HEK293 (cell line): ENCODE measurements around the gene SPAST.
"Not testable (repeated sequence)": the region's sequence is repeated elsewhere in the genome, so short reads cannot be mapped to it uniquely, and the experiment has no call there.

Source experiments
- CTCF ChIA-PET: fragments of 350-600 bp; formaldehyde crosslinking; extraction: SDS; loops from one replicate; lab custom pipeline; 2021; ENCODE audit warnings: antibody characterized with exemption; lab: Yijun Ruan, JAX
- POLR2A ChIA-PET: fragments of 300-600 bp; formaldehyde crosslinking; extraction: SDS; loops from one replicate; lab custom pipeline; 2020; ENCODE audit warnings: antibody characterized with exemption, inconsistent platforms; lab: Yijun Ruan, JAX
- H3K27ac ChIP-seq: fragments of 200-500 bp; sonication (Bioruptor generic); 2 replicates; pipeline ENCODE4 v1.5.1; 2014; ENCODE audit warnings: low read depth, low read length, control low read depth, inconsistent platforms; ENCODE audit errors: extremely low read depth
- H3K36me3 ChIP-seq, 2 experiments: fragments of 200-500 bp in 1 of 2; sonication (Bioruptor generic) in 1 of 2; 1 replicate in 1 of 2; 2 replicates in 1 of 2; pipeline ENCODE4 v1.5.1; 2014 to 2017; ENCODE audit warnings: inconsistent platforms in 2 of 2, low read length in 2 of 2; ENCODE audit not compliant: control insufficient read depth in 2 of 2, insufficient read depth in 1 of 2
- H3K4me1 ChIP-seq: fragments of 200-500 bp; sonication (Bioruptor generic); 2 replicates; pipeline ENCODE4 v1.5.1; 2014; ENCODE audit warnings: mild to moderate bottlenecking, low read length, inconsistent platforms; ENCODE audit not compliant: control insufficient read depth, insufficient read depth
- H3K4me3 ChIP-seq: 2 replicates; pipeline ENCODE4 v1.5.1; 2011; ENCODE audit warnings: low read depth, mild to moderate bottlenecking, control low read depth, low read length, moderate library complexity
- H3K9me3 ChIP-seq: fragments of 200-500 bp; sonication (Bioruptor generic); 2 replicates; pipeline ENCODE4 v1.5.1; 2014; ENCODE audit warnings: low read depth, low read length, inconsistent platforms; ENCODE audit not compliant: control insufficient read depth, insufficient read depth
- GLIS1 ChIP-seq: fragments of 450-650 bp; formaldehyde crosslinking; IDR thresholded peaks from 2 replicates; pipeline ENCODE4 v1.5.1; 2016; ENCODE audit warnings: missing biosample characterization, missing genetic modification characterization
- KLF1 ChIP-seq: fragments of 450-650 bp; formaldehyde crosslinking; IDR thresholded peaks from 2 replicates; pipeline ENCODE4 v1.5.1; 2016; ENCODE audit warnings: missing biosample characterization, missing genetic modification characterization
- KLF7 ChIP-seq: fragments of 450-650 bp; formaldehyde crosslinking; IDR thresholded peaks from 2 replicates; pipeline ENCODE4 v1.5.1; 2016; ENCODE audit warnings: missing biosample characterization, missing genetic modification characterization, borderline replicate concordance
- KLF8 ChIP-seq: fragments of 450-650 bp; formaldehyde crosslinking; IDR thresholded peaks from 2 replicates; pipeline ENCODE4 v1.5.1; 2016; ENCODE audit warnings: missing biosample characterization, missing genetic modification characterization
- PRDM10 ChIP-seq: fragments of 450-650 bp; formaldehyde crosslinking; IDR thresholded peaks from 2 replicates; pipeline ENCODE4 v1.5.1; 2016; ENCODE audit warnings: missing biosample characterization, missing genetic modification characterization
- ZBTB17 ChIP-seq: fragments of 450-650 bp; formaldehyde crosslinking; IDR thresholded peaks from 2 replicates; pipeline ENCODE4 v1.5.1; 2016; ENCODE audit warnings: missing biosample characterization, missing genetic modification characterization
- ZBTB20 ChIP-seq: fragments of 450-650 bp; formaldehyde crosslinking; IDR thresholded peaks from 2 replicates; pipeline ENCODE4 v1.5.1; 2016; ENCODE audit warnings: missing biosample characterization, missing genetic modification characterization
- ZBTB6 ChIP-seq: fragments of 450-650 bp; formaldehyde crosslinking; IDR thresholded peaks from 2 replicates; pipeline ENCODE4 v1.5.1; 2017; ENCODE audit warnings: missing biosample characterization, missing genetic modification characterization
- ZNF148 ChIP-seq: fragments of 450-650 bp; formaldehyde crosslinking; IDR thresholded peaks from 2 replicates; pipeline ENCODE4 v1.5.0; 2017; ENCODE audit warnings: missing biosample characterization, missing genetic modification characterization, borderline replicate concordance
- ZNF175 ChIP-seq: fragments of 450-650 bp; formaldehyde crosslinking; IDR thresholded peaks from 2 replicates; pipeline ENCODE4 v1.5.1; 2016; ENCODE audit warnings: missing biosample characterization, missing genetic modification characterization
- ZNF2 ChIP-seq: fragments of 450-650 bp; formaldehyde crosslinking; IDR thresholded peaks from 2 replicates; pipeline ENCODE4 v1.5.1; 2016; ENCODE audit warnings: missing biosample characterization, missing genetic modification characterization
- ZNF394 ChIP-seq: fragments of 450-650 bp; formaldehyde crosslinking; IDR thresholded peaks from 2 replicates; pipeline ENCODE4 v1.5.1; 2016; ENCODE audit warnings: missing biosample characterization, missing genetic modification characterization, mild to moderate bottlenecking, moderate library complexity, borderline replicate concordance
- ZNF449 ChIP-seq: fragments of 450-650 bp; formaldehyde crosslinking; IDR thresholded peaks from 2 replicates; pipeline ENCODE4 v1.5.1; 2017; ENCODE audit warnings: missing biosample characterization, mild to moderate bottlenecking, missing genetic modification characterization, moderate library complexity
- ZNF600 ChIP-seq: fragments of 450-650 bp; formaldehyde crosslinking; IDR thresholded peaks from 2 replicates; pipeline ENCODE4 v1.5.1; 2016; ENCODE audit warnings: missing biosample characterization, missing genetic modification characterization
- ZNF76 ChIP-seq: fragments of 450-650 bp; formaldehyde crosslinking; IDR thresholded peaks from 2 replicates; pipeline ENCODE4; 2016; ENCODE audit warnings: low read depth, missing biosample characterization, missing genetic modification characterization, borderline replicate concordance

The SPAST gene

GRCh38 chr2:32018789-32019482 lies 44.4 kb upstream of the SPAST start:
- H3K9me3 ChIP-seq, H3K4me3 ChIP-seq, H3K27ac ChIP-seq, CTCF ChIA-PET, H3K4me1 ChIP-seq: not testable (repeated sequence)
- peaks cover 25 to 41% of the 10 kb centered on the region in 2 experiments for H3K36me3 ChIP-seq
- TF ChIP-seq ZBTB6 (tag by site-specific recombination), result peak; percentile 35; the same call in 1 of the 2 replicates
- POLR2A ChIA-PET, result interaction anchor here (0.7 to 1.0 kb wide), 2 partner anchors 21 to 44 kb away, joined by 3 to 4 read pairs; partner anchors contain the start of genes DPY30 and SPAST

GRCh38 chr2:32034198-32034887 lies 29.0 kb upstream of the SPAST start:
- CTCF ChIA-PET, result interaction anchor here (0.7 kb wide), 1 partner anchor 321 kb away, joined by 3 read pairs; no protein-coding TSS in a partner anchor
- H3K9me3 ChIP-seq, POLR2A ChIA-PET, H3K4me1 ChIP-seq, H3K27ac ChIP-seq, H3K4me3 ChIP-seq: not testable (repeated sequence)
- TF ChIP-seq GLIS1 (tag by site-specific recombination), result peak; percentile 19; the same call in 1 of the 2 replicates
- H3K36me3 ChIP-seq, result peaks cover 28 to 29% of the 10 kb centered on the region in 2 experiments

GRCh38 chr2:32039447-32040219 lies 23.7 kb upstream of the SPAST start, which contains the start of gene DPY30:
Gene DPY30 (minus strand): TSS chr2:32039805. CDS start chr2:32039456, 349 bp downstream.
- CTCF ChIA-PET, result interaction anchor here (0.6 kb wide), 3 partner anchors 11 to 1537 kb away, joined by 3 to 4 read pairs (median 3); no protein-coding TSS in a partner anchor
- H3K4me1 ChIP-seq, result no peaks in the 10 kb centered on the region
- TF ChIP-seq KLF8 (tag by site-specific recombination), result 0 out of 2 replicates have a peak, but pooled peaks have one; percentile 34
- TF ChIP-seq ZBTB20 (tag by site-specific recombination), result peak; percentile 43; the same call in 1 of the 2 replicates
- peak; percentile 35; the same call in 1 of the 2 replicates for TF ChIP-seq ZNF449 (tag by site-specific recombination)
- 0 out of 2 replicates have a peak, but pooled peaks have one; percentile 74 for TF ChIP-seq ZNF2 (tag by site-specific recombination)
- peak; percentile 99 for TF ChIP-seq ZBTB17
- no peak for TF ChIP-seq ZNF148 (tag by site-specific recombination)
- TF ChIP-seq KLF1 (tag by site-specific recombination), result no peak
- peak; percentile 80 for TF ChIP-seq ZNF600 (tag by site-specific recombination)
- peak; percentile 51; the same call in 1 of the 2 replicates for TF ChIP-seq PRDM10 (tag by site-specific recombination)
- 0 out of 2 replicates have a peak, but pooled peaks have one; percentile 50 for TF ChIP-seq KLF7 (tag by site-specific recombination)
- TF ChIP-seq ZNF394 (tag by site-specific recombination), result peak; percentile 55; the same call in 1 of the 2 replicates
- no peak for TF ChIP-seq ZNF175 (tag by site-specific recombination)
- peak; percentile 32; the same call in 1 of the 2 replicates for TF ChIP-seq ZNF76 (tag by site-specific recombination)

More at GRCh38 chr2:32039447-32040219, 23.7 kb upstream of the SPAST start, which contains the start of gene DPY30:
- POLR2A ChIA-PET, result interaction anchor here (0.6 to 5.0 kb wide), 26 partner anchors 9 to 386 kb away, joined by 3 to 104 read pairs (median 4); partner anchors contain the start of genes MEMO1, SLC30A6 and SPAST
- Histone ChIP-seq H3K36me3 (peaks cover 10 to 22% of the 10 kb centered on the region in 2 experiments), H3K4me3 (peak within 1 kb of the TSS; percentile 82), H3K9me3 (no peaks in the 10 kb centered on the region), H3K27ac (peak within 1 kb of the TSS; percentile 74)
